GM18519 (cell line): Measurements from ENCODE around the gene ANKRD13B.

Experiments
- ATAC-seq: cut with Tn5 transposase; IDR thresholded peaks from one replicate; pipeline ENCODE4 v1.9.1; 2021; ENCODE audit warnings: mild to moderate bottlenecking, moderate library complexity; ENCODE audit not compliant: unreplicated experiment, low FRiP score

The ANKRD13B gene

DNA sequence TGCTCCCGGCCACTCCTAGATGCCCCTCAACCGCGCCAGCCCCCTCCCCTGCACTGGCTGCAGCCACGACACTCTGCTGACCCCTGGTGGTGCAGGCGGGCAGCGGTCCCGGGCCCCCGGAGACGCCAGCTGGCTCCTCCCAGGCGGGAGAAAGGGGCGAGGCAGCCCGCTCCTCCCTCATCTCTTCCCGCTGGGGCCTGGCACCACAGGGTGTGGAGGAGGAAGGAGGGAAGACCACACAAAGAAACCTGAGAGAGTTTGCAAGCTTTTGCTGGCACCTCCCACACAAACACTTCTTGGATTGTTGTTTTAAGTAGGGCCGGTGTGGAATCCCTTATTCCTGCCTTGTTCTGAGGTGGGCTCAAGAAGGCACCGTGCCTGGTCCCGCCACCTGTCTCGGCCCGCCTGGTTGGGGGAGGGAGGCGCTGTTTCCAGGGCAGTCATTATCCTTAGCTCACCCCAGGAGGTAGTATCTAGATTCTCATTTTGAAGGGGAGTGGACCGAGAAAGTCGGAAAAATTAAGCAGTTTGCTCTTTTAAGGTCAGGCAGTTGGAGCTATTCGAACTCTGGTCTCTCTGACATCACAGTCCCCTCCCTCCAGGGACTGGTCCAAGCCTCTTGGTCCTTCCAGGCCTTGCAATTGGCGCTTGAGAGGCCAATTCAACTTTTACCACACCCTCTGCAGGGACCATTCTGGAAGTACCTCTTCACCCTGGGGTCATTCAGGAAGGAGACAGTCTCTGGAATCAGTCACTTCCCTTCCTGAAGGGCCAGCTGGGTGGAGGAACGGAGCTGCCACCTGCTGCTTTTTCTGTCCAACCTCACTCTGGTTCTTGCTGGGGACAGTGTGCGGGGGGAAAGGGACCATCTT, 959 bp upstream of the ANKRD13B start:
- no peak for ATAC-seq

DNA sequence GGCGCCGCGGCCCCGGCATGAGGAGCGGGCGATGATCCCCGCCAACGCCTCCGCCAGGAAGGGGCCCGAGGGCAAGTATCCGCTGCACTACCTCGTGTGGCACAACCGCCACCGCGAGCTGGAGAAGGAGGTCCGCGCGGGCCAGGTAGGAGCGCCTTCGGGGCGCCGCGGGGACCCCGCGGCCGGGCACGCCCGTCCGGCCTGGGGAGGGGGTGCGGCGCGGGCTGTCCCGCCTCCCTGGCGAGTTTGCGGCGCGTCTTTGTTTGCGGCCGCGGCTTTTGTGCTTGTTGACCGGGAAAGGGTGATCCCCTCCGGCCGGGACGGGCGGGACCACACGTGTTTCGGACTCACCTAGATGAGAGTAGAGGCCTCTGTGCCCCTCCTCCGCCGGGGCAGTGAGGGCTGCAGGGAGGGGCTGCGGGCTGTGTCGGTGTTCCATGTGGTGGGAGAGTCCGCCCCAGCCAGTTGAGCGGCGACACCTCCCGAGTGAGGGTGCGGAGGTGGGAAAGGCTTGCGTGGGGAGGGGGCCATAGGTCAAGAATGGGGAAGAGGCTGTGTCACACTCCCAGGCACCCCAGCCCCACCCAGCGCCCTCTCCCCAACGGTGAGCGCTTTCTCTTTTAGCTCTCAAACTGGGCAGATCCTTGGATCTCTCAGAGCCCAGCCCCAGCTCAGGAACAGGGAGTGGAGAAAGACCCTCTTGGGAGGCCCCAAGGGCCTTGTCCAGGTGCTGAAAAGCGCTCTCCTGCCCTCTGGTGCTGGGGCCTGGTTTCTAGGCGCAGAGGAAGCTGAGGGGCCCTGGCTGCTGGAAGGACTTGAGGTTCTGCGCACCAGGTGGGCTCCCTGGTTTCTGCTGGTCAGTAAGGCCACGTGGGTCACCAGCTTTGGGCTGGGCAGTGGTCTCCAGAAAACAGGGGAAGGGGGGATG, 923 bp downstream of the ANKRD13B start:
- no peak for ATAC-seq

DNA sequence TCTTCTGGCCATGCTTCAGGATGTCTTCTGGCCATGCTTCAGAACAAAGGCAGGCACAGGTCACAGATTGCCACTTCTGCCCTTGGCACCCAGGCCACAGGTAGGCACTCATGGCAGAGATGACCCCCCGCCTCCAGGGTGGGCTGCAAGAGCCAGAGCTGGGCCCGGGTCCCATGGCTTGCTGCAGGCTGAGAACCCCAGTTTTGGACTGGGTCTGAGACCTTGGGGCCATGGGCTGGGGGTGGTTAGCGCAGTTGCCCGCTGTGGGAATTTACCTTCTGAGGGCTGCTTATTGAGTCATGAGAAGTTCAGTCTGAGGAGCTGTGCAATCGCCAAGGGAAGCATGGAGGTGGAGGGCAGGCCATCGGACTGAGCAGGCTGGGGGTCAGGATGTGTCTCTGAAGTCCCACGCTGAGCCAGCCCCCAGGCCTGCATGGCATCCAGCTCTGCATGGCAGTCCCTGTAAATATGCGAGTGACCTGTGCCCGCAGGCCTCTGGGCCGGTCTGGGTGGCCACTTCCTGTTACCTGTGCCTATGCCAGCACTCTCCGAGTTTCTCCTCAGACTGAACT, 1.7 kb downstream of the ANKRD13B start:
- no peak for ATAC-seq

DNA sequence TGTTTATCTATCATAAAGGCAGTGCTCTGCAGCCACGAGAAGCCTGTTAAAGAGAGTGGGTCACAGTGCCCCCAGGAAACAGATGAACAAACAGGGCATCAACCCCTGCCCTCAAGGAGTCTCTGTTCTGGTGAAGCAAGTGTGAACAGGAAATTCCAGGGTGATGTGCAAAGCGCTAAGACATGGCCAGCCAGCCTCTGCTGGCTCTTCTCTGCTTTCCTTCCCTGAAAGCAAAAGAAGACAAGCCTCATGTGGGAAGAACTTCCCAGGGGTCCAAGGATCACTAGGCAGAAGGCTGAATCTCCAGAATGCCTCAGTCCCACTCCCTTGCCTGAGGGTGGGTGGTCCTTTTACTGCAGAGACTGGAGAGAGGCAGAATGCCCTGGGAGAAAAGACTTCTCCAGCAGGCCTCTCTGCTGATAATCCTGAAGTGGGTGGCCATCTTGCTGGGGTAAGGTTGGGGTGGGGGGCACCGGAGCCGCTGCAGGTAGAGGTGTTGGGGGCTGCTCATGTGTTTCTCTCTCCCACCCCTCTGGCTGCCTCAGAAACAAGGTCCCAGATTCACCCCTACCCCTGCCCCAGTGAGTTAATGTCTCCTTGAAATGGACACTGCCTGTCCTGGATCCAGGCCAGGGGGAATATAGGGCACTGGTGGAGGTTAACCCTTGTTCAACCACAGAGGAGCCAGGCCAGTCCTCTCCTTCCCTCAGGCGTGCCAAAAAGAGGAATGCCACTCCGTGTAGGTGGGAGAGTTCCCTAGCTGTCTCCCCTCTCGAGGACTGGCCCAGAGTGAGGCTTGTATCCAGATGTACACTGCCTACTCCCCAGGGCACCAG, 2.4 kb downstream of the ANKRD13B start:
- ATAC-seq: no peak

DNA sequence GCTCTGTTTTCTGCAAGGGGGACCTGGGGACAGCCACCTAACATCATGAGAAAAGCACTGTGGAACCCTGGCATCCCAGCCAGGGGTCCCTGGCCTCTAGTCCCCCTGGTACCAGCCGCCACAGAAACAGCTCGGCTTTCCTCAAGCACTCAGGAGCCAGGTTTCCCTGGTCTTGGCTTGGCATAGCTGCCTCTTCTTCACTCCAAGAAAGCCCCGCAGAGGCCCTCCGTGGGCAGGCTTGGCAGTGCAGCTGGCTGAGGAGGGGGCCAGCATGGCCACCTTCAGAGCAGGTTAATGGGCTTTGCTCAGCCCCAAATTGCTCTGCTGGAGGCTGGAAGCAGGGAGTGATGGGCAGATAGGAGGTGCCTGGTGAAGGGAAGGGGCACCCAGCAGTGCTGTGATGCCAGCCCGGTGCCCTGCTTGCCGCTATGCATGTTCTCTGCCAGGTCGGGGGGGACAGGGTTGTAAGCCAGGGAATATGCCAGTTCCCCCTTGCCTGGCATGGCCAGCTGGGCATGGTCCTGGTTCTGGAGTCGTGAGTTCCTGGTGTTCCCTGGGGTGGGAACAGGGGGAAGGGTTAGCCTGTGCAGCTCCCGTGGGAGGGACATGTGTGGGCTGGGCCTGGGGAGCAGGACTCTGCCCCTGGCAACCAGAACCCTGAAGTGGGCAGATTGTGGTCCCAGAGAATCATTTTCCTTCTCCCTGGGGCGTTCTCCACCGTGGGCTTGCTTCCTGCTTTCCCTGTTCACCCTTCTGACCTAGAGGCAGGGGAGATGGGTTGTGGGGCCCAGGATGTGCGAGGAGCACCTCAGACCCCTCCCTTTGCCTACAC, 3.2 kb downstream of the ANKRD13B start:
- no peak for ATAC-seq

DNA sequence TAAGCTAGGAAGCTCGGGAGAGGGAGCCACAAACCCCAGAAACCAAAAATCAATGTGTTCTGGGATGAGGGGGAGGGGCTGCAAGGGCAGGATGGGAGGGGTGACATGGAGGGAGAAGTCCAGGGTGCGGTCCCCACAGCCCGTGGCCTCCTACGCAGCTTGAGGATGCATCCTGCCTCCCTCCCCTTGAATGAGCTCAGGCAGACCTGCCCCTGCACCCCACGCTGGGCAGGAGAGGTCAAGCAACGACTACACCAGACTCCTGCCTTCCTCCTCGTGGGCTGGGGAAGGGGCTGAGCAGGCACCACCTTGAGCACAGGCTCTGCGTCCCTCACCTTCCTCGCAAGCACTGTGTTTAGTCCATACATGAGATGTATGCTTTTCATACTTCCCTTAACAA, 3.9 kb downstream of the ANKRD13B start:
- no peak for ATAC-seq

DNA sequence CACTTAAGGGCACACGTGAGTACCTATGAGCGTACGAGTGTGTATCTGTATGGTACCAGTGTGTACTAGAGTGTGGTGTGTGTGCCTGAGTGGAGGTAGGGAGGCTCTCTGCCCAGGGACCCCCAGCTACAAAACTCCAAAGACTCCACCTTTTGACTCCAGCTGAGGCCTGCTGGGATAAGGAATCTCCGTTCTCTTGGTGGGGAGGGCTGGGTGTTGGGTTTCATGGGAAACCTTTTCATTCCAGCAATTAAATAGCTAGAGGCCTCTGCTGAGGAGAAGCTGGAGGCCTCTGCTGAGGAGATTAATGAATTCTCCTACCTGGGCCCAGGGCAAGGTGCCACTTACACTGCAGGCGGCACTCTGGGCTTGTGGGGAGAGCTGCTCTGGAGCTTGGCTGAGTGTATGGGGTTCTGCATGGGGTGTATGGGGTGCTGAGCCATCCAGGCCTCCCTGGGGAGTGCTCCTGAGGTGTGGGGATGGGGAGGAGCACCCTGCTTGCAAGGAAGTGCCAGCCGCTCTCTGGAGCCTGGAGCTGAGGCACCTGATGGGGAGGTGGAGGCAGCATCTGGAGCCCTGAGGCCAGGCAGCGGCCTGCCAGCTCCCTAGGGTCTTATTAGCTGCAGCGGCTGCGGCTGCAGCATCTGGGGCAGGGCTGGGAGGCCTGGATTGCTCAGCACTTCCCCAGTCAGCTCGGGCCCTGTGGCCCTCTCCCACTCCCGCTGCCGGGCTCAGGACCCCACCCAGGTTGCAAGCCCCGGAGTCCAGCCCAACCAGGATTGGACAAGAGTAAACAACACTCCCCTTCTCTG, 4.6 kb downstream of the ANKRD13B start:
- ATAC-seq: no peak

DNA sequence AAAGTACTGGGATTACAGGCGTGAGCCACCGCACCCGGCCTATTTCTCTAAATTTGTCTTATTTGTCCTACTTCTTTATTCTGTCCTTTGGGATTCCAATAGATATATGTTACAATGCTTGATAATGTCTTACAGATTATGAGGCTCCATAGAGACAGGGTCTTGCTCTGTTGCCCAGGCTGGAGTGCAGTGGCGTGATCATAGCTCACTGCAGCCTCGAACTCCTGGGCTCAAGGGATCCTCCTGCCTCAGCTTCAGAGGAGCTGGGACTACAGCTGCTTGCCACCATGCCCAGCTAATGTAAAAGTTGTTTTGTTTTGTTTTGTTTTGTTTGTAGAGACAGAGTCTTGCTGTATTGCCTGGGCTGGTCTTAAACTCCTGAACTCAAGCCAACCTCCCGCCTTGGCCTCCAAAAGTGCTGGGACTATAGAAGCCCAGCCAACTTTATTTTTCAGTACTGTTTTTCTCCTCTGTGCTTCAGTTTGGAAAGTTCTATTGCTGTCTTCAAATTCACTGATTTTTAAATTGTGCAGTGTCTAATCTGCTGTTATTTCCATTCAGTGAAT, 10.3 kb downstream of the ANKRD13B start:
- ATAC-seq: no peak

DNA sequence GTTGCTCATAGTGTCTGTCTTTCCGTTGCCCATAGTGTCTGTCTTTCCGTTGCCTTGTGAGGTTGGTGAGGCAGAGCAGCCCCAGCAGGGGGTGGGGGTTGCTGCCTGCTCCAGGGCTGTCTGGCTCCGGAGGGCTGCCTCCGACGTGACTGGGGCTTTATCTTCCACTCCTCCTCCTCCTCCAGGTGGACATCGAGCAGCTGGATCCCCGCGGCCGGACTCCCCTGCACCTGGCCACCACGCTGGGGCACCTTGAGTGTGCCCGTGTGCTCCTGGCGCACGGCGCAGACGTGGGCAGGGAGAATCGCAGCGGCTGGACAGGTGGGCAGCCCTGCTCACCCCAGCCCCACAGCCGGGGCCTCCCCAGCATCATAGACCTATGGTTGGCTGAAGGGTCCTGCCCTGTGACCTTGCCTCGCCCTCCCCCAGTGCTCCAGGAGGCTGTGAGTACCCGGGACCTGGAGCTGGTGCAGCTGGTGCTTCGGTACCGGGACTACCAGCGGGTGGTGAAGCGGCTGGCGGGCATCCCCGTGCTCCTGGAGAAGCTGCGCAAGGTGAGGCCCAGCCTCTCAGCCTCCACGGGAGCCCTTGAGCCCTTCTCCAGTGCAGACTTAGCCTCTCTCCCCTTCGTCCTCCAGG, 14.7 kb downstream of the ANKRD13B start:
- ATAC-seq: no peak

DNA sequence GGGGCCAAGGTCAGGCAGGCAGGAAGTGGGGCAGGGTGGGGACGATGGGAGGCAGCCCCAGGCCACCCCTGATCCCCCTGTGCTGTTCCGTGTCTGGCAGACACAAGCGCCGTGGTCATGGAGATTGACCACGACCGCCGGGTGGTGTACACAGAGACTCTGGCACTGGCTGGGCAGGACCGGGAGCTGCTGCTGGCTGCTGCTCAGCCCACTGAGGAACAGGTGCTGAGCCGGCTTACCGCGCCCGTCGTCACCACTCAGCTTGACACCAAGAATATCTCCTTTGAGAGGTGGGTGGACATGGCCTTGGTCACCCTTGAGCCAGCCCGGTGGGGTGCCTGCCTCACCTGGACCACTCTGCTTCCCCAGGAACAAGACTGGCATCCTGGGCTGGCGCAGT, 16.1 kb downstream of the ANKRD13B start:
- no peak for ATAC-seq

DNA sequence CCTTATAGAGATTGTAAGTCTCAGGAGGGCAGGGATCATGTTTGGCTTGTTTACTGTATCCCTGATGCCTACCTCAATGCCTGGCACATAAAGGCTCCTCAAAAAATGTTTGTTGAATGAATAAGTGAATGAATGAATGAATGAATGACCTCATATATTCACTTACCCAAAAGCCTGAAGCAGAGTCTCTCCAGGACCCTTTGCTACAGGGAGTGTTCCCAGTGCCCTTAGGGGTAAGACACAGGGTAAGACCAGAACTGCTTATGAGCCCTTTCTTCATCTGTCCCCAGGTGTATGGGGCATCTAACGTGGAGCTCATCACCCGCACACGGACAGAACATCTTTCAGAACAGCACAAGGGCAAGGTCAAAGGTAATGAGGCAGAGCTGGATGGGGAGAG, 17.5 kb downstream of the ANKRD13B start:
- ATAC-seq: no peak

DNA sequence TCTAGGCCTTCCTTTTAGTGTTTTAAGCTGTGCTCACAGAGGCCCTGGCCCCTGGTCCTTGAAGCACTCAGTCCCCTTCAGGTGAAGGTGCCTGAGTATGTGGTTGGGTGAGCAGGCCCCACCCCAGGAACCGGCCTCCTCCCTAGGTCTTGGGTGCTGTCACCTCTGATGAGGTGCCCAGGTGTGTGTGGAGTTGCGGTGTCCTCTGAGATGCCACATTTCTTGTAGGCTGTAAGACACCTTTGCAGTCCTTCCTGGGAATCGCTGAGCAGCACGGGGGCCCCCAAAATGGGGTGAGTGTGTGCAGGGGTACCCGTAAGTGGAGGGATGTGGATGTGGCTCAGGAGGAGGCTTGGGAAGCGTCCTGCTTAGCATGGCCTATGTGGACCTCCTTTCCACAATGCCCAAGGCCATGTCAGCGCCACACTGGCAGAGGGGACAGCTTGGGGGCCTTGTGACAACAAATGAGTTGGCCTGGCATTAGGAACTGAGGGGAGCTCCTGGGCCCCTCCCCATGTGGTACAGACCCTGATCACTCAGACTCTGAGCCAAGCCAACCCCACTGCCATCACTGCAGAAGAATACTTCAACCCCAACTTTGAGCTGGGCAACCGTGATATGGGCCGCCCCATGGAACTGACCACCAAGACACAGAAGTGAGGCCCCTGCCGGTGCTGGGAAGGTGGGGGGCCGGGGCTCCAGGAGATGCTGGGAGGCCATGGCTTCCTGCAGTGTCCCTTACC, 18.6 kb downstream of the ANKRD13B start:
- no peak for ATAC-seq

DNA sequence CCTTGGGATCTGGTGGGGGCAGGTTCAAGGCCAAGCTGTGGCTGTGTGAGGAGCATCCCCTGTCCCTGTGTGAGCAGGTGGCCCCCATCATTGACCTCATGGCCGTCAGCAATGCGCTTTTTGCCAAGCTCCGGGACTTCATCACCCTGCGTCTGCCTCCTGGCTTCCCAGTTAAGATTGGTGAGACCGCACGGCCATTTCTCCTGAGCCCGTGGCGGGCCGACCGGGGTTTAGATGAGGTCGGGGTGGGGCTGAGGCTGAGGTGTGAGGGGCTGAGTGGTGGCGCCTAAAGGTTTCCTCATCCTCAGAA, 19.1 kb downstream of the ANKRD13B start:
- ATAC-seq: no peak

DNA sequence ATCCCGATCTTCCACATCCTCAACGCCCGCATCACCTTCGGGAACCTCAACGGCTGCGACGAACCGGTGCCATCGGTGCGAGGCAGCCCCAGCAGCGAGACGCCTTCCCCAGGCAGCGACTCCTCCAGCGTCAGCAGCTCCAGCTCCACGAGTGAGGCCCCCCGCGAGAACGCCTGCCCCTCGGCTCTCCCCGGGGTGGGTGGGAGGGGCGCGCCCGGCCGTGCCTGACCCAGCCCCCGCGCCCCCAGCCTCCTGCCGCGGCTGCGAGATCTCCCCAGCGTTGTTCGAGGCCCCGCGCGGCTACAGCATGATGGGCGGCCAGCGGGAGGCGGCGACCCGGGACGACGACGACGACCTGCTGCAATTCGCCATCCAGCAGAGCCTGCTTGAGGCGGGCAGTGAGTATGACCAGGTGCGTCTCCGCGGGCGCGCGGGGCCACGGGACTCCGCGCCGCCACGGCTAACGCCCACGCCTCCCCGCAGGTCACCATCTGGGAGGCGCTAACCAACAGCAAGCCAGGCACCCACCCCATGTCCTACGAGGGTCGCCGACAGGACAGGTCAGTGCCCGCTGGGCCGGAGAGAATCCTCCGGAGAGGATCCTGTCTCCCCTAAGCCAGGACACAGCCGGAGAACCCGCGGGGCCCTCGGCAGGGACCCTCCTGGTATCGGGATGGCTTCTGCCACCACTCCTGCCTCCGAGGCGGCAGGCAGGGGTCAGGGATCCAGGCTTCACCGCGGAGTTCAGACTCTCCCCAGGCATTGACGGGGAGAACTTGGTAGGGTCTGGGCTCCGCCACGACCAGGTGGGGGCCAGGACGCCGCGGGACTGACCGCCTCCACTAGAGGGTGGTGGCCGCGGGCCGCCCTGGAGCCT, 19.7 kb downstream of the ANKRD13B start:
- ATAC-seq: no peak

DNA sequence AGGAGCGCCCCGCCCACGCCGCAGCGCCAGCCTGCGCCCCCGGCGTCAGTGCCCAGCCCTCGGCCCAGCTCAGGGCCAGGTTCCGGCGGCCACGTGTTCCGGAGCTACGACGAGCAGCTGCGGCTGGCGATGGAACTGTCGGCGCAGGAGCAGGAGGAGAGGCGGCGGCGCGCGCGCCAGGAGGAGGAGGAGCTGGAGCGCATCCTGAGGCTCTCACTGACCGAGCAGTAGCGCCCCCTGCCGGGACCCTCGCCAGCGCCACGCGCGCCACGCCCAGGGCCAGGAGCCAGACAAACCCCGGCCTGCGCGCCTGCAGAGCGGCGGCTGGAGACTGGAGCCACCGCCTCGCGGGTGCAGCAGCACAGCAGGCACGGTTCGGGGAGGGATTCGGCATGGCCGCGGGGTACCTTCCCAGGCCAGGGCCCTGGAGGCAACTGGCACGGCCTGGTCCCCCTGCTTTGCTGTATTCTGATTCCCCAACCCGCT, 20.5 kb downstream of the ANKRD13B start:
- ATAC-seq: no peak

DNA sequence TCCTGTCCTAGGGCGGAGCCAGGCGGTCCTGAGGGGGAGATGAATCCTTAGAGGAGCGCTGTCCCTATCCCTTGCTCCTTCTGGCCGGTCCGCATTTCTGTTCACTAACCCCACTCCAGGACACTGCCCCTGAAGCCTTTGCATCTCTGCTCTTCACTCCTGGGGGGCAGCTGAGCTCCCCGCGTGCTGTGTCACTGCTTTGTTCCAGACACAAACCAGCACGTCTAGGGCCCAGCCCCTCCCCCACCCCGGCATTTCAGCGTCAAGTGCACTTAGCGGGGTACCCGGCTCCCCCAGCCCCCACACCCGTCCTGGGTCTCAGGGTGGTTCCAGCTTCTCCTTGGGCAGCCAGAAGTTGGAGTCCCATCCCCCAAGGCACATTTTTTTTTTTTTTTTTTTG, 20.9 kb downstream of the ANKRD13B start:
- no peak for ATAC-seq
